ENCODE data around the gene WDR36. TPM values are rescaled to one million over a fixed set of nuclear protein-coding genes. Genes with fewer than 3 reads are reported as not detected.

WDR36 gene
- total and polyA plus RNA-seq, 10 of the 15 experiments (the other 5 are each of a cell fraction or from before 2014, with no cell fraction given), result 13.3 to 61.8 (median 47.0) TPM

- Histone ChIP-seq H3K4me1 (ENCODE audit: control insufficient read depth, insufficient read depth, low read length) (no peaks in the 10 kb centered on the region), H3K9ac (ENCODE audit: control insufficient read depth, insufficient read depth, low read length) (no peak overlapping the region), H3K4me2 (ENCODE audit: control insufficient read depth, insufficient read depth) (no peak overlapping the region), H2AFZ (ENCODE audit: control insufficient read depth, low read depth, low read length) (no peak overlapping the region), H3K36me3 (ENCODE audit: control insufficient read depth in 2 of 2, insufficient read depth in 2 of 2, low read length in 1 of 2) (no peaks in the 10 kb centered on the region), H3K27ac (ENCODE audit: control insufficient read depth, insufficient read depth) (no peak overlapping the region), H4K20me1 (ENCODE audit: control insufficient read depth, insufficient read depth) (no peaks in the 10 kb centered on the region), H3K27me3 (replicated peaks in 1 of 2; ENCODE audit: control insufficient read depth in 2 of 2, insufficient read depth in 2 of 2, low read length in 1 of 2) (no peaks in the 10 kb centered on the region), H3K9me3 (replicated peaks; ENCODE audit: control insufficient read depth, insufficient read depth, low read length) (no peaks in the 10 kb centered on the region), H3K4me3 (no peak overlapping the region), H3K79me2 (ENCODE audit: control insufficient read depth, insufficient read depth, low read length) (no peaks in the 10 kb centered on the region)
- in situ Hi-C loops (cut with MboI) (loop anchor here (5.0 to 10.0 kb wide), 3 partner anchors 117 to 985 kb away; no protein-coding TSS in a partner anchor), intact Hi-C loops (cut with micrococcal nuclease; ENCODE audit: unreplicated experiment) (loop anchor here (2.0 to 5.0 kb wide), 4 partner anchors 65 to 392 kb away; partner anchors contain the start of gene CAMK4)
- peak; percentile 63 for ATAC-seq
- ChIA-PET SMC1A (ENCODE audit: uncharacterized antibody, unreplicated experiment) (interaction anchor here (0.9 to 17.1 kb wide), 18 partner anchors 10 to 986 kb away, joined by 3 to 324 read pairs (median 4); partner anchors contain the start of gene CAMK4), CTCF (interaction anchor here (0.5 to 9.8 kb wide), 23 partner anchors 12 to 987 kb away, joined by 3 to 339 read pairs (median 5); partner anchors contain the start of gene CAMK4), POLR2A (interaction anchor here (1.3 kb wide), 1 partner anchor 119 kb away, joined by 5 read pairs; no protein-coding TSS in a partner anchor), RAD21 (ENCODE audit: unreplicated experiment) (interaction anchor here (0.6 to 10.7 kb wide), 12 partner anchors 52 to 404 kb away, joined by 3 to 198 read pairs (median 3); partner anchors contain the start of gene CAMK4)
- no peak for DNase-seq (ENCODE audit: low read depth, low spot score)
- BruUV-seq (replicated peaks), result no TSS peak
- TF ChIP-seq SMC3 (IDR thresholded peaks at IDR 0.05; ENCODE audit: borderline replicate concordance, low read length), result peak; percentile 54; the same call in 1 of the 2 replicates
- TF ChIP-seq CTCF (IDR thresholded peaks at IDR 0.05 in 2 of 3, conservative IDR thresholded peaks at IDR 0.05 in 1 of 3; ENCODE audit: control insufficient read depth in 2 of 3, extremely low read depth in 1 of 3, insufficient read depth in 1 of 3, low read depth in 3 of 3, low read length in 3 of 3), result peak in 2 of 3 experiments; percentile 13 to 42; a peak in 2 of 6 replicates
- peak; percentile 53 for TF ChIP-seq RAD21 (IDR thresholded peaks at IDR 0.05; ENCODE audit: insufficient read depth, low read depth, low read length)
- TF ChIP-seq EZH2 (IDR thresholded peaks at IDR 0.05; ENCODE audit: borderline replicate concordance, control insufficient read depth, low read depth, low read length), result no peak
- FAIRE-seq, result no peak
- 76% methylated on average over 7 of the region's 7 CpGs for WGBS (ENCODE audit: insufficient coverage, insufficient replicate concordance, low lambda C conversion rate, missing lambda C conversion rate)
These were observed 67.7 kb downstream of the WDR36 start for GRCh38 chr5:111159845-111160244.

All from GM12878 (cell line).